Measurements from ENCODE around the gene ROM1. TPM values are rescaled to one million over a fixed set of nuclear protein-coding genes. Genes with fewer than 3 reads are reported as not detected.

Gene ROM1
- total RNA-seq, 1 donor from 2014 or later = 2.1 TPM

GRCh38 chr11:62645946-62646824 lies 33.1 kb downstream of the ROM1 start, which contains the start of gene GANAB:
GANAB (minus strand) TSS chr11:62646613; CDS start chr11:62646599, 14 bp downstream.
- TF ChIP-seq CTCF (IDR thresholded peaks at IDR 0.05; ENCODE audit: unreplicated experiment) = no peak
- peak; percentile 98 for DNase-seq (ENCODE audit: low spot score)
- Mint-ChIP-seq H3K4me1 (ENCODE audit: unreplicated experiment) (peaks cover 18% of the 10 kb centered on the region), H3K27ac (ENCODE audit: unreplicated experiment) (peak within 1 kb of the TSS; percentile 97), H3K9me3 (ENCODE audit: unreplicated experiment) (no peaks in the 10 kb centered on the region), H3K27me3 (ENCODE audit: unreplicated experiment) (peaks cover 14% of the 10 kb centered on the region), H3K4me3 (ENCODE audit: unreplicated experiment) (peak within 1 kb of the TSS; percentile 99), H3K36me3 (ENCODE audit: low read depth, unreplicated experiment) (peaks cover 34% of the 10 kb centered on the region)

GRCh38 chr11:62646825-62647608 lies 34.0 kb downstream of the ROM1 start:
- no peak for TF ChIP-seq CTCF (IDR thresholded peaks at IDR 0.05; ENCODE audit: unreplicated experiment)
- peaks cover 14% of the 10 kb centered on the region for H3K27me3 Mint-ChIP-seq (ENCODE audit: unreplicated experiment)
- DNase-seq (ENCODE audit: low spot score) = no peak
- peaks cover 34% of the 10 kb centered on the region for H3K36me3 Mint-ChIP-seq (ENCODE audit: low read depth, unreplicated experiment)
- peaks cover 15% of the 10 kb centered on the region for H3K4me1 Mint-ChIP-seq (ENCODE audit: unreplicated experiment)
- H3K27ac Mint-ChIP-seq (ENCODE audit: unreplicated experiment) = peak overlapping the region; percentile 97
- no peaks in the 10 kb centered on the region for H3K9me3 Mint-ChIP-seq (ENCODE audit: unreplicated experiment)
- peak overlapping the region; percentile 99 for H3K4me3 Mint-ChIP-seq (ENCODE audit: unreplicated experiment)

- no peak for DNase-seq (ENCODE audit: low spot score)
- Mint-ChIP-seq H3K27me3 (ENCODE audit: unreplicated experiment) (peaks cover 14% of the 10 kb centered on the region), H3K4me1 (ENCODE audit: unreplicated experiment) (peaks cover 19% of the 10 kb centered on the region), H3K36me3 (ENCODE audit: low read depth, unreplicated experiment) (peaks cover 33% of the 10 kb centered on the region), H3K4me3 (ENCODE audit: unreplicated experiment) (peak overlapping the region; percentile 42), H3K27ac (ENCODE audit: unreplicated experiment) (no peak overlapping the region), H3K9me3 (ENCODE audit: unreplicated experiment) (no peaks in the 10 kb centered on the region)
- no peak for TF ChIP-seq CTCF (IDR thresholded peaks at IDR 0.05; ENCODE audit: unreplicated experiment)
Observed at GRCh38 chr11:62647609-62648005, 34.5 kb downstream of the ROM1 start.

- no peak overlapping the region for H3K4me3 Mint-ChIP-seq (ENCODE audit: unreplicated experiment)
- H3K9me3 Mint-ChIP-seq (ENCODE audit: unreplicated experiment) = no peaks in the 10 kb centered on the region
- H3K27ac Mint-ChIP-seq (ENCODE audit: unreplicated experiment) = no peak overlapping the region
- no peak for TF ChIP-seq CTCF (IDR thresholded peaks at IDR 0.05; ENCODE audit: unreplicated experiment)
- H3K4me1 Mint-ChIP-seq (ENCODE audit: unreplicated experiment) = peaks cover 22% of the 10 kb centered on the region
- peaks cover 14% of the 10 kb centered on the region for H3K27me3 Mint-ChIP-seq (ENCODE audit: unreplicated experiment)
- peaks cover 28% of the 10 kb centered on the region for H3K36me3 Mint-ChIP-seq (ENCODE audit: low read depth, unreplicated experiment)
- no peak for DNase-seq (ENCODE audit: low spot score)
Observed at GRCh38 chr11:62648185-62648966, 35.3 kb downstream of the ROM1 start.
